Renal pelvis (tissue), 4 donors: ENCODE results near the gene BMP5. TPM values are rescaled to one million over a fixed set of nuclear protein-coding genes. Genes with fewer than 3 reads are reported as not detected.

Experiments used
- DNase-seq: peaks from one replicate; pipeline ENCODE4 v3.0.0-alpha.2; 2013
- polyA plus RNA-seq, 3 donors: library from polyadenylated mRNA; unstranded; fragments of 120-200 nt; gene quantifications; one replicate each; pipeline ENCODE4 v1.2.1, GENCODE V29; 2013; ENCODE audit not compliant: insufficient read length in 3 of 3

BMP5 gene
- polyA plus RNA-seq, 3 donors, result 2.8 to 4.5 (median 2.9) TPM

GRCh38 chr6:55734256-55734655, 141.1 kb downstream of the BMP5 start:
- DNase-seq, result no peak

- DNase-seq, result no peak
These were observed 145.7 kb downstream of the BMP5 start for GRCh38 chr6:55729665-55730064.

- DNase-seq, result no peak
These were observed 149.2 kb downstream of the BMP5 start for GRCh38 chr6:55726144-55726543.

- DNase-seq, result no peak
These were observed 160.6 kb downstream of the BMP5 start for GRCh38 chr6:55714831-55715230.

GRCh38 chr6:55713436-55713835, 162.0 kb downstream of the BMP5 start:
- DNase-seq, result peak; percentile 20

GRCh38 chr6:55708711-55709110, 166.7 kb downstream of the BMP5 start:
- no peak for DNase-seq

- no peak for DNase-seq
These were observed 169.6 kb downstream of the BMP5 start for GRCh38 chr6:55705451-55706440.

- no peak for DNase-seq
These were observed 171.0 kb downstream of the BMP5 start for GRCh38 chr6:55704421-55704820.
